Measurements from ENCODE around the gene PDZD4. TPM values are rescaled to one million over a fixed set of nuclear protein-coding genes. Genes with fewer than 3 reads are reported as not detected.
A peak's percentile ranks its signal among the peaks of the same experiment; 100 is the strongest.

The PDZD4 gene
- total and polyA plus RNA-seq, 9 of the 15 experiments (the other 6 are each of a cell fraction or from before 2014, with no cell fraction given): 0.05 to 0.38 (median 0.07) TPM; not detected in 5

GRCh38 chrX:153875391-153876111, 45.2 kb upstream of the PDZD4 start (continued):
- peak; percentile 96; the same call in 1 of the 2 replicates for TF ChIP-seq RERE (CRISPR knock-in tag; IDR thresholded peaks at IDR 0.05; ENCODE audit: borderline replicate concordance)
- peak; percentile 71 for TF ChIP-seq TCF3 (CRISPR knock-in tag; IDR thresholded peaks at IDR 0.05)
- TF ChIP-seq NR3C1 (CRISPR knock-in tag; IDR thresholded peaks at IDR 0.05): peak; percentile 100
- TF ChIP-seq PHB2 (IDR thresholded peaks at IDR 0.05; ENCODE audit: low read depth): no peak
- peak; percentile 93 for TF ChIP-seq ZNF12 (CRISPR knock-in tag; IDR thresholded peaks at IDR 0.05)
- no peak for TF ChIP-seq ESRRA (IDR thresholded peaks at IDR 0.05; ENCODE audit: borderline replicate concordance, low read depth)
- no peak for TF ChIP-seq SIX5 (IDR thresholded peaks at IDR 0.05; ENCODE audit: borderline replicate concordance in 1 of 2, insufficient read depth in 1 of 2, low read depth in 1 of 2, low read length in 2 of 2)
- peak; percentile 100 for TF ChIP-seq NCOA1 (IDR thresholded peaks at IDR 0.05; ENCODE audit: low read depth)
- TF ChIP-seq ZBTB2 (IDR thresholded peaks at IDR 0.05): no peak
- peak; percentile 100 for TF ChIP-seq SIN3A (IDR thresholded peaks at IDR 0.05; ENCODE audit: borderline replicate concordance in 2 of 2, control insufficient read depth in 1 of 2, low read depth in 2 of 2, low read length in 2 of 2)
- TF ChIP-seq ATF3 (IDR thresholded peaks at IDR 0.05): no peak
- TF ChIP-seq ATF3 (CRISPR knock-in tag; conservative IDR thresholded peaks at IDR 0.05): peak; percentile 84; the same call in 1 of the 2 replicates
- peak; percentile 99 for TF ChIP-seq TGIF2 (CRISPR knock-in tag; IDR thresholded peaks at IDR 0.05)
- TF ChIP-seq PTBP1 (IDR thresholded peaks at IDR 0.05; ENCODE audit: low read depth, low read length): no peak
- TF ChIP-seq ZNF217 (CRISPR knock-in tag; IDR thresholded peaks at IDR 0.05): peak; percentile 89; the same call in 1 of the 2 replicates
- no peak for TF ChIP-seq MECOM (CRISPR knock-in tag; IDR thresholded peaks at IDR 0.05)
- TF ChIP-seq JUNB (CRISPR knock-in tag; conservative IDR thresholded peaks at IDR 0.05): no peak
- TF ChIP-seq ZNF395 (CRISPR knock-in tag; IDR thresholded peaks at IDR 0.05): peak; percentile 96
- no peak for TF ChIP-seq RBM34 (IDR thresholded peaks at IDR 0.05; ENCODE audit: borderline replicate concordance, insufficient read depth, low read length)

Data from K562 (cell line).